HCT116 (cell line): Measurements from ENCODE around the gene FGF7. TPM values are rescaled to one million over a fixed set of nuclear protein-coding genes. Genes with fewer than 3 reads are reported as not detected.

ENCODE experiments used
- ATAC-seq: fragments of 200-7000 bp; cut with Tn5 transposase; 2 replicates; pipeline ENCODE4 v1.9.1; 2020; ENCODE audit warnings: mild to moderate bottlenecking, moderate library complexity
- BruUV-seq: library from RNA; stranded (reverse); fragments of 400-500 nt; replicated peaks from 2 replicates; lab custom pipeline; 2021; lab: Mats Ljungman, UMichigan
- CTCF ChIA-PET: fragments of 300-600 bp; sonication (Branson Sonifier 250); formaldehyde crosslinking; loops from one replicate; lab custom pipeline; 2021; ENCODE audit warnings: antibody characterized with exemption; lab: Charles Lee
- POLR2A ChIA-PET: fragments of 300-600, 350-600 bp; sonication (Branson Sonifier 250); formaldehyde crosslinking; loops from one replicate; lab custom pipeline; 2021; ENCODE audit warnings: antibody characterized with exemption; lab: Charles Lee
- RAD21 ChIA-PET, 2 experiments: fragments of 300-600 bp; sonication (Branson Sonifier 250); formaldehyde crosslinking; loops; one replicate each; lab custom pipeline; 2023; ENCODE audit warnings: low total read pairs in 2 of 2; ENCODE audit not compliant: uncharacterized antibody in 2 of 2, unreplicated experiment in 2 of 2, low non-redundant PET in 1 of 2; lab: Charles Lee
- DNase-seq: peaks from one replicate; pipeline ENCODE4 v3.0.0-alpha.2; 2010; ENCODE audit warnings: low read depth, low spot score
- H2AFZ ChIP-seq: fragments of 200-600 bp; shearing (Covaris generic), sonication (generic); 2 replicates; pipeline ENCODE4 v1.6.1; 2017; ENCODE audit warnings: low read depth, mixed run types, mixed read lengths, antibody characterized with exemption, low read length; ENCODE audit not compliant: poor library complexity, severe bottlenecking
- H3K27ac ChIP-seq: 2 replicates; pipeline ENCODE4 v1.5.1; 2012; ENCODE audit warnings: low read depth, low read length
- H3K27me3 ChIP-seq: fragments of 200-600 bp; sonication (generic); 2 replicates; pipeline ENCODE4 v1.6.1; 2016; ENCODE audit warnings: mixed run types, low read length, mixed read lengths; ENCODE audit not compliant: insufficient read depth
- H3K36me3 ChIP-seq, 2 experiments: fragments of 200-500 bp in 1 of 2; fragments of 200-600 bp in 1 of 2; sonication (Bioruptor generic) in 1 of 2; sonication (generic) in 1 of 2; 2 replicates each; pipeline versions ENCODE4 v1.5.1 to v1.6.1; 2014 to 2016; ENCODE audit warnings: low read length in 2 of 2, inconsistent platforms in 1 of 2, mixed read lengths in 1 of 2, mixed run types in 1 of 2; ENCODE audit not compliant: insufficient read depth in 2 of 2, control insufficient read depth in 1 of 2
- H3K4me1 ChIP-seq, 2 experiments: fragments of 200-600 bp in 1 of 2; sonication (generic) in 1 of 2; 2 replicates each; pipeline versions ENCODE4 v1.5.1 to v1.6.1; 2012 to 2017; ENCODE audit warnings: low read length in 2 of 2, inconsistent platforms in 1 of 2, mild to moderate bottlenecking in 1 of 2, mixed read lengths in 1 of 2, mixed run types in 1 of 2, moderate library complexity in 1 of 2; ENCODE audit not compliant: insufficient read depth in 2 of 2, control insufficient read depth in 1 of 2
- H3K4me2 ChIP-seq: fragments of 200-600 bp; sonication (generic); 2 replicates; pipeline ENCODE4 v1.6.1; 2017; ENCODE audit warnings: mixed run types, low read length, mixed read lengths
- H3K4me3 ChIP-seq, 2 experiments: fragments of 200-600 bp in 1 of 2; sonication (generic) in 1 of 2; replicated peaks in 1 of 2; 2 replicates each; pipeline ENCODE4 v1.5.1; 2011 to 2016; ENCODE audit warnings: low read length in 2 of 2, control low read depth in 1 of 2, low read depth in 1 of 2, mild to moderate bottlenecking in 1 of 2, mixed read lengths in 1 of 2, mixed run types in 1 of 2
- H3K79me2 ChIP-seq: fragments of 200-600 bp; sonication (generic); 2 replicates; pipeline ENCODE4 v1.6.1; 2017; ENCODE audit warnings: mild to moderate bottlenecking, mixed run types, low read length, moderate library complexity, mixed read lengths; ENCODE audit not compliant: insufficient read depth
- H3K9ac ChIP-seq: fragments of 200-600 bp; sonication (generic); 2 replicates; pipeline ENCODE4 v1.6.1; 2016; ENCODE audit warnings: low read length, mixed read lengths
- H3K9me2 ChIP-seq: fragments of 200-600 bp; sonication (generic), shearing (Covaris generic); 2 replicates; pipeline ENCODE4 v1.6.1; 2017; ENCODE audit warnings: mixed run types, mild to moderate bottlenecking, moderate library complexity; ENCODE audit not compliant: insufficient read depth
- H3K9me3 ChIP-seq, 2 experiments: fragments of 200-500 bp in 1 of 2; fragments of 200-600 bp in 1 of 2; sonication (Bioruptor generic) in 1 of 2; sonication (generic) in 1 of 2; 2 replicates each; pipeline ENCODE4 v1.6.1; 2014 to 2017; ENCODE audit warnings: low read length in 2 of 2, mixed read lengths in 2 of 2, inconsistent platforms in 1 of 2, low read depth in 1 of 2, mild to moderate bottlenecking in 1 of 2, mixed run types in 1 of 2, moderate library complexity in 1 of 2; ENCODE audit not compliant: control insufficient read depth in 1 of 2, insufficient read depth in 1 of 2
- H4K20me1 ChIP-seq: fragments of 200-600 bp; sonication (generic), shearing (Covaris generic); 2 replicates; pipeline ENCODE4 v1.6.1; 2017; ENCODE audit warnings: mixed run types, mild to moderate bottlenecking, moderate library complexity; ENCODE audit not compliant: insufficient read depth
- ATF3 ChIP-seq: IDR thresholded peaks from 2 replicates; pipeline ENCODE4 v1.6.1; 2012
- CEBPB ChIP-seq: IDR thresholded peaks from 2 replicates; pipeline ENCODE4 v1.6.1; 2012; ENCODE audit warnings: low read depth
- EGR1 ChIP-seq: IDR thresholded peaks from 2 replicates; pipeline ENCODE4 v1.6.1; 2012; ENCODE audit warnings: low read depth
- ELF1 ChIP-seq: IDR thresholded peaks from 2 replicates; pipeline ENCODE4 v1.6.1; 2012; ENCODE audit warnings: low read depth, borderline replicate concordance
- EZH2phosphoT487 ChIP-seq: fragments of 200-600 bp; IDR thresholded peaks from 2 replicates; pipeline ENCODE4 v1.6.1; 2018; ENCODE audit warnings: antibody characterized with exemption, borderline replicate concordance
- FOSL1 ChIP-seq: IDR thresholded peaks from 2 replicates; pipeline ENCODE4 v1.6.1; 2012; ENCODE audit warnings: low read depth
- MAX ChIP-seq: IDR thresholded peaks from 2 replicates; pipeline ENCODE4 v1.6.1; 2012
- POLR2A ChIP-seq: IDR thresholded peaks from 2 replicates; pipeline ENCODE4 v1.7.0; 2011; ENCODE audit warnings: borderline replicate concordance; ENCODE audit not compliant: insufficient read depth, insufficient read length; ENCODE audit errors: extremely low read depth
- REST ChIP-seq: IDR thresholded peaks from 2 replicates; pipeline ENCODE4 v1.6.1; 2012; ENCODE audit warnings: low read depth
- ZNF274 ChIP-seq: fragments of 200-500 bp; sonication (Bioruptor generic); IDR thresholded peaks from 2 replicates; pipeline ENCODE4 v1.6.1; 2014; ENCODE audit warnings: mild to moderate bottlenecking, low read depth, low read length, inconsistent platforms
- intact Hi-C: fragments of 100-400 bp; cut with micrococcal nuclease; formaldehyde crosslinking; loops from 2 replicates; pipeline ENCODE4 v1.10.0; 2022
- total RNA-seq: library from RNA; stranded (reverse); gene quantifications from one replicate; pipeline ENCODE4 v1.2.1, GENCODE V29; 2021; ENCODE audit not compliant: unreplicated experiment

FGF7 gene
- total RNA-seq, 1 experiment from 2014 or later = 0.49 TPM

- no peaks in the 10 kb centered on the region for H3K36me3 ChIP-seq
- no TSS peak for BruUV-seq
- H3K4me2 ChIP-seq = no peak overlapping the region
- H3K9me3 ChIP-seq = no peaks in the 10 kb centered on the region
- intact Hi-C loops = loop anchor here (10.0 kb wide), 1 partner anchor 1073 kb away; no protein-coding TSS in a partner anchor
- H3K4me3 ChIP-seq = no peak overlapping the region
- ChIA-PET RAD21 (no interaction called here), POLR2A (no interaction called here), CTCF (no interaction called here)
- H3K27ac ChIP-seq = no peak overlapping the region
- no peaks in the 10 kb centered on the region for H3K9me2 ChIP-seq
- no peaks in the 10 kb centered on the region for H3K4me1 ChIP-seq
- DNase-seq (no peak), ATAC-seq (no peak)
- H3K79me2 ChIP-seq = no peaks in the 10 kb centered on the region
- H4K20me1 ChIP-seq = no peaks in the 10 kb centered on the region
- H3K27me3 ChIP-seq = no peaks in the 10 kb centered on the region
- no peak overlapping the region for H2AFZ ChIP-seq
- no peak overlapping the region for H3K9ac ChIP-seq
- TF ChIP-seq ELF1 (no peak), REST (no peak), EZH2phosphoT487 (no peak), FOSL1 (no peak), EGR1 (no peak), POLR2A (no peak), MAX (no peak), ATF3 (no peak), ZNF274 (no peak), CEBPB (no peak)
Measured at GRCh38 chr15:49427372-49427771, 4.3 kb downstream of the FGF7 start.
